Neutrophil (primary cell): ENCODE results near the gene GBE1.
"Not testable (repeated sequence)": the region's sequence is repeated elsewhere in the genome, so short reads cannot be mapped to it uniquely, and the experiment has no call there.

Source experiments
- H3K27ac ChIP-seq: fragments of 200-600 bp; sonication (generic); 2 replicates; pipeline ENCODE4 v1.5.1; 2016; ENCODE audit warnings: mild to moderate bottlenecking, moderate library complexity
- H3K27me3 ChIP-seq: fragments of 200-600 bp; sonication (generic); 2 replicates; pipeline ENCODE4 v1.6.0; 2016; ENCODE audit warnings: mild to moderate bottlenecking
- H3K36me3 ChIP-seq: fragments of 200-600 bp; sonication (generic); 2 replicates; pipeline ENCODE4 v1.5.1; 2017
- H3K4me1 ChIP-seq, 2 experiments: fragments of 200-600 bp in 1 of 2; sonication (generic) in 1 of 2; 1 replicate in 1 of 2; 2 replicates in 1 of 2; pipeline versions ENCODE4 v1.5.1 to v1.6.1; 2013 to 2016; ENCODE audit warnings: low read depth in 1 of 2, low read length in 1 of 2, mild to moderate bottlenecking in 1 of 2, moderate library complexity in 1 of 2; ENCODE audit not compliant: control insufficient read depth in 1 of 2, insufficient read depth in 1 of 2
- H3K4me3 ChIP-seq, 2 experiments: fragments of 200-600 bp in 1 of 2; sonication (generic) in 1 of 2; 1 replicate in 1 of 2; 2 replicates in 1 of 2; pipeline ENCODE4 v1.5.1; 2013 to 2016; ENCODE audit warnings: low read depth in 1 of 2, low read length in 1 of 2, mild to moderate bottlenecking in 1 of 2, moderate library complexity in 1 of 2
- H3K9me3 ChIP-seq: fragments of 200-600 bp; sonication (generic); 2 replicates; pipeline ENCODE4 v1.5.1; 2016
- TF ChIP-seq, protein P1 (sequence below): fragments of 200-600 bp; sonication (generic); IDR thresholded peaks from 2 replicates; pipeline ENCODE4 v1.5.1; 2016; ENCODE audit warnings: antibody characterized with exemption

Gene GBE1

DNA sequence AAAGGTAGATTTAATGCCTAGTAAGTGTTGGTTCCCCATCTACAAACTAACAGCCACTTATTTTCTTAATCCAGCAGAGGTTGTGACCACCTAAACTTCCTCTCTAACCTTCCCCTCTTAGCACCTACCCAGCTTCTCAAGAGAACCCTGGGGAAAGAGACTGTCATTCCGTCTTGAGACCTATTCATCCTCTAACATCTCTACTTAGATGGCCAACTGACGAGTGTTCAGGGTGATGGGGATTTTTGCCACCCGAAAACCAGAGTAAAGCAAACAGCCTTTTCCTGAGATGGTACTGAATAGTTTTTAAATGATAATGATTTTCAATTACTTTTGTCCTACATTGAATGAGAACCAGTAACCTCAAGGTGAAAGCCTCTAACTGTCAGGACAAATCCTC is 9.3 kb upstream of the GBE1 start:
- TF ChIP-seq, protein P1, sequence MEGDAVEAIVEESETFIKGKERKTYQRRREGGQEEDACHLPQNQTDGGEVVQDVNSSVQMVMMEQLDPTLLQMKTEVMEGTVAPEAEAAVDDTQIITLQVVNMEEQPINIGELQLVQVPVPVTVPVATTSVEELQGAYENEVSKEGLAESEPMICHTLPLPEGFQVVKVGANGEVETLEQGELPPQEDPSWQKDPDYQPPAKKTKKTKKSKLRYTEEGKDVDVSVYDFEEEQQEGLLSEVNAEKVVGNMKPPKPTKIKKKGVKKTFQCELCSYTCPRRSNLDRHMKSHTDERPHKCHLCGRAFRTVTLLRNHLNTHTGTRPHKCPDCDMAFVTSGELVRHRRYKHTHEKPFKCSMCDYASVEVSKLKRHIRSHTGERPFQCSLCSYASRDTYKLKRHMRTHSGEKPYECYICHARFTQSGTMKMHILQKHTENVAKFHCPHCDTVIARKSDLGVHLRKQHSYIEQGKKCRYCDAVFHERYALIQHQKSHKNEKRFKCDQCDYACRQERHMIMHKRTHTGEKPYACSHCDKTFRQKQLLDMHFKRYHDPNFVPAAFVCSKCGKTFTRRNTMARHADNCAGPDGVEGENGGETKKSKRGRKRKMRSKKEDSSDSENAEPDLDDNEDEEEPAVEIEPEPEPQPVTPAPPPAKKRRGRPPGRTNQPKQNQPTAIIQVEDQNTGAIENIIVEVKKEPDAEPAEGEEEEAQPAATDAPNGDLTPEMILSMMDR: no peak
- no peaks in the 10 kb centered on the region for H3K27me3 ChIP-seq
- H3K4me3 ChIP-seq: no peak overlapping the region
- no peak overlapping the region for H3K27ac ChIP-seq
- no peaks in the 10 kb centered on the region for H3K36me3 ChIP-seq
- no peaks in the 10 kb centered on the region for H3K9me3 ChIP-seq
- H3K4me1 ChIP-seq: no peaks in the 10 kb centered on the region

DNA sequence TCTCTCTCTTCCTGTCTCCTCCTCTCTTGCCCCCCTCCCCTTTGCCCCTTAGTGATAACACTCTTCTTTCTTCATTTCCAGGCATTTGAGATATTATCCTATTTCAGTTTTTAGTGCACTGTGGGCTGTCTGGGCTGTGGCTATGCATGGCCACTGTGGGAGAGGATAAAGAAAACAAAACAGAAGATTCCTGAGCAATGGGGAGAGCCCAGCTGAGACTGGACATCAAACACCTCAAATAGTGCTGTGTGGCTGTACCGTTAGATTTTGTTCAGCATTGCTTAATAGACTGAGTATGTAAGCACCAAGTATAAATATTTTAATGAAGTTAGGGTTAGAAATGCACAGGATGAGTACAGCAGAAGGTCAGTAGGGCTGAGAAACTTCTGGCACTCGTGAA is 7.9 kb upstream of the GBE1 start:
- Histone ChIP-seq H3K4me3 (no peak overlapping the region), H3K27ac (no peak overlapping the region), H3K9me3 (no peaks in the 10 kb centered on the region), H3K4me1 (peaks cover 2 to 4% of the 10 kb centered on the region in 2 experiments), H3K36me3 (no peaks in the 10 kb centered on the region), H3K27me3 (no peaks in the 10 kb centered on the region)
- TF ChIP-seq, protein P1: no peak

DNA sequence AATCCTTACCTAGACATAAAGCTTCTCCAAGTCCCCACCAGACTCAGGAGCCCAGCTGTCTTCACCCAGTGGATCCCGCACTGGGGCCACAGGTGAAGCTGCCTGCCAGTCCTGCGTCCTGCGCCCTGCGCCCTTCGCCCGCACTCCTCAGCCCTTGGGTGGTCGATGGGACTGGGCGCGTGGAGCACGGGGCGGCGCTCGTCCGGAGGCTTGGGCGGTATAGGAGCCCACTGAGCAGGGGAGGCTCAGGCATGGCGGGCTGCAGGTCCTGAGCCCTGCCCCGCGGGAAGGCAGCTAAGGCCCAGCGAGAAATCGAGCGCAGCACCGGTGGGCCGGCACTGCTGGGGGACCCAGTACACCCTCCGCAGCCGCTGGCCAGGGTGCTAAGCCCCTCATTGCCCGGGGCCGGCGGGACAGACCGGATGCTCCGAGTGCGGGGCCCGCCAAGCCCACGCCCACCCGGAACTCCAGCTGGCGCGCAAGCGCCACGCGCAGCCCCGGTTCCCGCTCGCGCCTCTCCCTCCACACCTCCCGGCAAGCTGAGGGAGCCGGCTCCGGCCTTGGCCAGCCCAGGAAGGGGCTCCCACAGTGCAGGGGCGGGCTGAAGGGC is 5.9 kb upstream of the GBE1 start:
- not testable (repeated sequence) for H3K4me3 ChIP-seq, H3K9me3 ChIP-seq, H3K27me3 ChIP-seq, H3K27ac ChIP-seq, H3K36me3 ChIP-seq
- peaks cover 8 to 12% of the 10 kb centered on the region in 2 experiments for H3K4me1 ChIP-seq

DNA sequence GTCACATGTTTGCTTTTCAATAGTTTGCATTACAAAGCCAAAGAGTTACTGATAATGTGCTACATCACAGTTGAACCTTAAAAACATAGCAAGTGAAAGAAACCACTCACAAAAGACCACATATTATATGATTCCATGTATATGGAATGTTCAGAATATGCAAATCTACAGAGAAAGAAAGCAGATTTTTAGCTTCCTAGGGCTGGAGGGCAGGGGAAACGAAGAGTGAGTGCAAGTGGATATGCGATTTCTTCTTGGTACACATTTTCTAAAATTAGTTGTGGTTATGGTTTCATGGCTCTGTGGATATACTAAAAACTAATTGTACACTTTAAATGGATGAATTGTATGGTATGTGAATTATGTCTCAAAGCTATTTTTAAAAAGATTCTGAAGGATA is 4.0 kb upstream of the GBE1 start:
- no peak overlapping the region for H3K4me3 ChIP-seq
- H3K27me3 ChIP-seq: no peaks in the 10 kb centered on the region
- no peaks in the 10 kb centered on the region for H3K9me3 ChIP-seq
- no peaks in the 10 kb centered on the region for H3K36me3 ChIP-seq
- no peak overlapping the region for H3K27ac ChIP-seq
- TF ChIP-seq, protein P1: no peak
- H3K4me1 ChIP-seq: peaks cover 19 to 24% of the 10 kb centered on the region in 2 experiments

DNA sequence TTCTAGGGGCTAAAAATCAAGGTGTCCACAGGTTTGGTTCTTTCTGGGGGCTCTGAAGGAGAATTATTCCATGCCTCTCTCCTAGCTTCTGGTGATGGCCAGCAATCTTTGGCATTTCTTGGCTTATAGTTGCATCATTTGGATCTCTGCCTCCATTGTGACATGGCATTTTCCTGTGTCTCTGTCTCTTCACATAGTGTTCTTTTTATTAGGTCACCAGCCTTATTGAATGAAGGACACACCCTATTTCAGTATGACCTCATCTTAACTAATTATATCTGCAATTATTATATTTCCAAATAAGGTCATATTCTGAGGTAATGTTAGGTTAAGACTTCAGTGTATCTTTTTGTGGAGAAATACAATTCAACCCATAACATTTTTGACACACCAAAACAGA is 3.2 kb upstream of the GBE1 start:
- Histone ChIP-seq H3K27ac (no peak overlapping the region), H3K4me1 (peaks cover 26 to 31% of the 10 kb centered on the region in 2 experiments), H3K36me3 (no peaks in the 10 kb centered on the region), H3K9me3 (no peaks in the 10 kb centered on the region), H3K4me3 (no peak overlapping the region), H3K27me3 (no peaks in the 10 kb centered on the region)
- TF ChIP-seq, protein P1: no peak

DNA sequence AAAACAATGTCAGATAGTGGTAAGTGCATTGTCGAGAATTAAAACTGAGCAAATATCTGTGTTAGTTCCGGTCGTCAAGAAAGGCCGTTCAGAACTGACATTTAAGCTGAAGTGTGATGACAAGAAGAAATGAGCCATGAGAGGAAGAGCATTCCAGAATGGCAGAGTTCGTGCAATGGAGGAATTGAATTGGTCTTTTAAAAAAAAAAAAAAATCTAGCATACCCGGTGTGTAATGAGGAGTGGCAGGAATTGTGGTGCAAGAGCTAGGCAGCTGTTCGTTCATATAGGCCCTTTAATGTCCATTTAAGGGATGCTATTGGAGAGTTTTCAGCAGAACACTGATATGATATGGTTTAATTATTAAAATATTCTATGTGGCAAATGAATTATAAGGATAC is 2.6 kb upstream of the GBE1 start:
- TF ChIP-seq, protein P1: no peak
- H3K4me1 ChIP-seq: peaks cover 33 to 38% of the 10 kb centered on the region in 2 experiments
- no peak overlapping the region for H3K4me3 ChIP-seq
- no peaks in the 10 kb centered on the region for H3K36me3 ChIP-seq
- no peak overlapping the region for H3K27ac ChIP-seq
- H3K27me3 ChIP-seq: no peaks in the 10 kb centered on the region
- H3K9me3 ChIP-seq: no peaks in the 10 kb centered on the region
